HEK293 (cell line): Measurements from ENCODE around the gene USP1.

Source experiments
- CTCF ChIA-PET: fragments of 350-600 bp; formaldehyde crosslinking; extraction: SDS; loops from one replicate; lab custom pipeline; 2021; ENCODE audit warnings: antibody characterized with exemption; lab: Yijun Ruan, JAX
- POLR2A ChIA-PET: fragments of 300-600 bp; formaldehyde crosslinking; extraction: SDS; loops from one replicate; lab custom pipeline; 2020; ENCODE audit warnings: antibody characterized with exemption, inconsistent platforms; lab: Yijun Ruan, JAX
- H3K27ac ChIP-seq: fragments of 200-500 bp; sonication (Bioruptor generic); 2 replicates; pipeline ENCODE4 v1.5.1; 2014; ENCODE audit warnings: low read depth, low read length, control low read depth, inconsistent platforms; ENCODE audit errors: extremely low read depth
- H3K36me3 ChIP-seq, 2 experiments: fragments of 200-500 bp in 1 of 2; sonication (Bioruptor generic) in 1 of 2; 1 replicate in 1 of 2; 2 replicates in 1 of 2; pipeline ENCODE4 v1.5.1; 2014 to 2017; ENCODE audit warnings: inconsistent platforms in 2 of 2, low read length in 2 of 2; ENCODE audit not compliant: control insufficient read depth in 2 of 2, insufficient read depth in 1 of 2
- H3K4me1 ChIP-seq: fragments of 200-500 bp; sonication (Bioruptor generic); 2 replicates; pipeline ENCODE4 v1.5.1; 2014; ENCODE audit warnings: mild to moderate bottlenecking, low read length, inconsistent platforms; ENCODE audit not compliant: control insufficient read depth, insufficient read depth
- H3K4me3 ChIP-seq: 2 replicates; pipeline ENCODE4 v1.5.1; 2011; ENCODE audit warnings: low read depth, mild to moderate bottlenecking, control low read depth, low read length, moderate library complexity
- H3K9me3 ChIP-seq: fragments of 200-500 bp; sonication (Bioruptor generic); 2 replicates; pipeline ENCODE4 v1.5.1; 2014; ENCODE audit warnings: low read depth, low read length, inconsistent platforms; ENCODE audit not compliant: control insufficient read depth, insufficient read depth
- BCL6B ChIP-seq: fragments of 450-650 bp; formaldehyde crosslinking; IDR thresholded peaks from 2 replicates; pipeline ENCODE4 v1.5.1; 2017; ENCODE audit warnings: missing biosample characterization, missing genetic modification characterization
- GLIS2 ChIP-seq: fragments of 450-650 bp; formaldehyde crosslinking; IDR thresholded peaks from 2 replicates; pipeline ENCODE4 v1.5.1; 2016; ENCODE audit warnings: missing biosample characterization, missing genetic modification characterization
- SP7 ChIP-seq: fragments of 450-650 bp; formaldehyde crosslinking; IDR thresholded peaks from 2 replicates; pipeline ENCODE4 v1.5.1; 2016; ENCODE audit warnings: missing biosample characterization, missing genetic modification characterization
- ZBTB48 ChIP-seq: fragments of 450-650 bp; formaldehyde crosslinking; IDR thresholded peaks from 2 replicates; pipeline ENCODE4 v1.5.1; 2016; ENCODE audit warnings: missing biosample characterization, missing genetic modification characterization
- ZFP3 ChIP-seq: fragments of 450-650 bp; formaldehyde crosslinking; IDR thresholded peaks from 2 replicates; pipeline ENCODE4 v1.5.1; 2016; ENCODE audit warnings: low read depth, missing biosample characterization, missing genetic modification characterization
- ZNF138 ChIP-seq: fragments of 450-650 bp; formaldehyde crosslinking; IDR thresholded peaks from 2 replicates; pipeline ENCODE4 v1.5.1; 2016; ENCODE audit warnings: missing biosample characterization, missing genetic modification characterization, borderline replicate concordance
- ZNF146 ChIP-seq: fragments of 450-650 bp; formaldehyde crosslinking; IDR thresholded peaks from 2 replicates; pipeline ENCODE4 v1.5.1; 2016; ENCODE audit warnings: missing biosample characterization, missing genetic modification characterization
- ZNF248 ChIP-seq: fragments of 450-650 bp; formaldehyde crosslinking; IDR thresholded peaks from 2 replicates; pipeline ENCODE4 v1.5.1; 2017; ENCODE audit warnings: missing biosample characterization, missing genetic modification characterization
- ZSCAN18 ChIP-seq: fragments of 450-650 bp; formaldehyde crosslinking; IDR thresholded peaks from 2 replicates; pipeline ENCODE4 v1.5.1; 2016; ENCODE audit warnings: missing biosample characterization, missing genetic modification characterization
- TF ChIP-seq, protein P1 (sequence below): fragments of 450-650 bp; formaldehyde crosslinking; IDR thresholded peaks from 2 replicates; pipeline ENCODE4 v1.5.1; 2017; ENCODE audit warnings: missing biosample characterization, mild to moderate bottlenecking, missing genetic modification characterization, moderate library complexity
- TF ChIP-seq, protein P2 (sequence below): fragments of 450-650 bp; formaldehyde crosslinking; IDR thresholded peaks from 2 replicates; pipeline ENCODE4 v1.5.1; 2016; ENCODE audit warnings: missing biosample characterization, missing genetic modification characterization, borderline replicate concordance
- TF ChIP-seq, protein P3 (sequence below): fragments of 450-650 bp; formaldehyde crosslinking; conservative IDR thresholded peaks from 2 replicates; pipeline ENCODE4 v1.5.1; 2016; ENCODE audit warnings: low read depth, missing biosample characterization, missing genetic modification characterization
- TF ChIP-seq, protein P4 (sequence below): fragments of 450-650 bp; formaldehyde crosslinking; IDR thresholded peaks from 2 replicates; pipeline ENCODE4 v1.5.1; 2017; ENCODE audit warnings: missing biosample characterization, missing genetic modification characterization
- TF ChIP-seq, protein P5 (sequence below): fragments of 450-650 bp; formaldehyde crosslinking; IDR thresholded peaks from 2 replicates; pipeline ENCODE4 v1.5.1; 2016; ENCODE audit warnings: missing biosample characterization, missing genetic modification characterization

The USP1 gene

GRCh38 chr1:62395291-62395690 is 41.6 kb upstream of the USP1 start (continued):
- no peak for TF ChIP-seq ZSCAN18
- TF ChIP-seq, protein P1, sequence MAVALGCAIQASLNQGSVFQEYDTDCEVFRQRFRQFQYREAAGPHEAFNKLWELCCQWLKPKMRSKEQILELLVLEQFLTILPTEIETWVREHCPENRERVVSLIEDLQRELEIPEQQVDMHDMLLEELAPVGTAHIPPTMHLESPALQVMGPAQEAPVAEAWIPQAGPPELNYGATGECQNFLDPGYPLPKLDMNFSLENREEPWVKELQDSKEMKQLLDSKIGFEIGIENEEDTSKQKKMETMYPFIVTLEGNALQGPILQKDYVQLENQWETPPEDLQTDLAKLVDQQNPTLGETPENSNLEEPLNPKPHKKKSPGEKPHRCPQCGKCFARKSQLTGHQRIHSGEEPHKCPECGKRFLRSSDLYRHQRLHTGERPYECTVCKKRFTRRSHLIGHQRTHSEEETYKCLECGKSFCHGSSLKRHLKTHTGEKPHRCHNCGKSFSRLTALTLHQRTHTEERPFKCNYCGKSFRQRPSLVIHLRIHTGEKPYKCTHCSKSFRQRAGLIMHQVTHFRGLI (tag by site-specific recombination), result no peak

GRCh38 chr1:62396871-62397270 is 40.0 kb upstream of the USP1 start:
- no peaks in the 10 kb centered on the region for H3K36me3 ChIP-seq
- CTCF ChIA-PET, result interaction anchor here (0.9 kb wide), 1 partner anchor 9 kb away, joined by 4 read pairs; no protein-coding TSS in a partner anchor
- H3K9me3 ChIP-seq, result no peaks in the 10 kb centered on the region
- POLR2A ChIA-PET, result interaction anchor here (0.6 kb wide), 1 partner anchor 118 kb away, joined by 3 read pairs; no protein-coding TSS in a partner anchor
- no peak for TF ChIP-seq ZFP3 (tag by site-specific recombination)
- H3K4me1 ChIP-seq, result 0 out of 2 replicates have a peak, but pooled peaks cover 4% of the 10 kb centered on the region
- no peak overlapping the region for H3K27ac ChIP-seq
- no peak overlapping the region for H3K4me3 ChIP-seq

GRCh38 chr1:62397301-62397700 is 39.5 kb upstream of the USP1 start:
- ChIA-PET POLR2A (interaction anchor here (0.6 kb wide), 1 partner anchor 118 kb away, joined by 3 read pairs; no protein-coding TSS in a partner anchor), CTCF (interaction anchor here (0.9 kb wide), 1 partner anchor 9 kb away, joined by 4 read pairs; no protein-coding TSS in a partner anchor)
- H3K9me3 ChIP-seq, result no peaks in the 10 kb centered on the region
- no peaks in the 10 kb centered on the region for H3K36me3 ChIP-seq
- H3K4me1 ChIP-seq, result 0 out of 2 replicates have a peak, but pooled peaks cover 4% of the 10 kb centered on the region
- H3K27ac ChIP-seq, result no peak overlapping the region
- no peak for TF ChIP-seq ZNF138 (tag by site-specific recombination)
- TF ChIP-seq ZNF146, result no peak
- no peak for TF ChIP-seq GLIS2 (tag by site-specific recombination)
- no peak for TF ChIP-seq ZBTB48
- TF ChIP-seq BCL6B, result no peak
- TF ChIP-seq, protein P2, sequence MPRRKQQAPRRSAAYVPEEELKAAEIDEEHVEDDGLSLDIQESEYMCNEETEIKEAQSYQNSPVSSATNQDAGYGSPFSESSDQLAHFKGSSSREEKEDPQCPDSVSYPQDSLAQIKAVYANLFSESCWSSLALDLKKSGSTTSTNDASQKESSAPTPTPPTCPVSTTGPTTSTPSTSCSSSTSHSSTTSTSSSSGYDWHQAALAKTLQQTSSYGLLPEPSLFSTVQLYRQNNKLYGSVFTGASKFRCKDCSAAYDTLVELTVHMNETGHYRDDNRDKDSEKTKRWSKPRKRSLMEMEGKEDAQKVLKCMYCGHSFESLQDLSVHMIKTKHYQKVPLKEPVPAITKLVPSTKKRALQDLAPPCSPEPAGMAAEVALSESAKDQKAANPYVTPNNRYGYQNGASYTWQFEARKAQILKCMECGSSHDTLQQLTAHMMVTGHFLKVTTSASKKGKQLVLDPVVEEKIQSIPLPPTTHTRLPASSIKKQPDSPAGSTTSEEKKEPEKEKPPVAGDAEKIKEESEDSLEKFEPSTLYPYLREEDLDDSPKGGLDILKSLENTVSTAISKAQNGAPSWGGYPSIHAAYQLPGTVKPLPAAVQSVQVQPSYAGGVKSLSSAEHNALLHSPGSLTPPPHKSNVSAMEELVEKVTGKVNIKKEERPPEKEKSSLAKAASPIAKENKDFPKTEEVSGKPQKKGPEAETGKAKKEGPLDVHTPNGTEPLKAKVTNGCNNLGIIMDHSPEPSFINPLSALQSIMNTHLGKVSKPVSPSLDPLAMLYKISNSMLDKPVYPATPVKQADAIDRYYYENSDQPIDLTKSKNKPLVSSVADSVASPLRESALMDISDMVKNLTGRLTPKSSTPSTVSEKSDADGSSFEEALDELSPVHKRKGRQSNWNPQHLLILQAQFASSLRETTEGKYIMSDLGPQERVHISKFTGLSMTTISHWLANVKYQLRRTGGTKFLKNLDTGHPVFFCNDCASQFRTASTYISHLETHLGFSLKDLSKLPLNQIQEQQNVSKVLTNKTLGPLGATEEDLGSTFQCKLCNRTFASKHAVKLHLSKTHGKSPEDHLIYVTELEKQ, result no peak
- TF ChIP-seq SP7 (tag by site-specific recombination), result no peak
- H3K4me3 ChIP-seq, result no peak overlapping the region

DNA sequence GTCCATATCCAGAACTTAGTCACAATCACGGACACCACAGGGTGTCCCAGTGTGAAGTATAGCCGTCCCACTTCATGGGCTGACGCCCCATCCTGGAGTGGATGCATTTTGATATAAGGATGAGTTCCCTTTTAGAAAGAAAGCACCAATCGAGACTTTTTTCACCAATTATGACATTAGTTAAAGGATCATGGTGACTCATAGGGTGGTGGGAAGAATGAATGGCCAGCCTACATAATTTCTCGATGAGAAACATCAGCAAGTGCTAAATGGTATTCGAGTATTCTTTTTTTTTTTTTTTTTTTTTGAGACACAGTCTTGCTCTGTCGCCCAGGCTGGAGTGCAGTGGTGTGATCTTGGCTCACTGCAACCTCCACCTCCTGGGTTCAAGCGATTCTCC is 38.5 kb upstream of the USP1 start:
- H3K4me3 ChIP-seq, result no peak overlapping the region
- CTCF ChIA-PET, result no interaction called here
- 0 out of 2 replicates have a peak, but pooled peaks cover 4% of the 10 kb centered on the region for H3K4me1 ChIP-seq
- no peaks in the 10 kb centered on the region for H3K9me3 ChIP-seq
- no peak overlapping the region for H3K27ac ChIP-seq
- POLR2A ChIA-PET, result no interaction called here
- H3K36me3 ChIP-seq, result no peaks in the 10 kb centered on the region
- TF ChIP-seq, protein P3, sequence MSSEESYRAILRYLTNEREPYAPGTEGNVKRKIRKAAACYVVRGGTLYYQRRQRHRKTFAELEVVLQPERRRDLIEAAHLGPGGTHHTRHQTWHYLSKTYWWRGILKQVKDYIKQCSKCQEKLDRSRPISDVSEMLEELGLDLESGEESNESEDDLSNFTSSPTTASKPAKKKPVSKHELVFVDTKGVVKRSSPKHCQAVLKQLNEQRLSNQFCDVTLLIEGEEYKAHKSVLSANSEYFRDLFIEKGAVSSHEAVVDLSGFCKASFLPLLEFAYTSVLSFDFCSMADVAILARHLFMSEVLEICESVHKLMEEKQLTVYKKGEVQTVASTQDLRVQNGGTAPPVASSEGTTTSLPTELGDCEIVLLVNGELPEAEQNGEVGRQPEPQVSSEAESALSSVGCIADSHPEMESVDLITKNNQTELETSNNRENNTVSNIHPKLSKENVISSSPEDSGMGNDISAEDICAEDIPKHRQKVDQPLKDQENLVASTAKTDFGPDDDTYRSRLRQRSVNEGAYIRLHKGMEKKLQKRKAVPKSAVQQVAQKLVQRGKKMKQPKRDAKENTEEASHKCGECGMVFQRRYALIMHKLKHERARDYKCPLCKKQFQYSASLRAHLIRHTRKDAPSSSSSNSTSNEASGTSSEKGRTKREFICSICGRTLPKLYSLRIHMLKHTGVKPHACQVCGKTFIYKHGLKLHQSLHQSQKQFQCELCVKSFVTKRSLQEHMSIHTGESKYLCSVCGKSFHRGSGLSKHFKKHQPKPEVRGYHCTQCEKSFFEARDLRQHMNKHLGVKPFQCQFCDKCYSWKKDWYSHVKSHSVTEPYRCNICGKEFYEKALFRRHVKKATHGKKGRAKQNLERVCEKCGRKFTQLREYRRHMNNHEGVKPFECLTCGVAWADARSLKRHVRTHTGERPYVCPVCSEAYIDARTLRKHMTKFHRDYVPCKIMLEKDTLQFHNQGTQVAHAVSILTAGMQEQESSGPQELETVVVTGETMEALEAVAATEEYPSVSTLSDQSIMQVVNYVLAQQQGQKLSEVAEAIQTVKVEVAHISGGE (tag by site-specific recombination), result no peak
- TF ChIP-seq ZNF248, result no peak
- TF ChIP-seq, protein P4, sequence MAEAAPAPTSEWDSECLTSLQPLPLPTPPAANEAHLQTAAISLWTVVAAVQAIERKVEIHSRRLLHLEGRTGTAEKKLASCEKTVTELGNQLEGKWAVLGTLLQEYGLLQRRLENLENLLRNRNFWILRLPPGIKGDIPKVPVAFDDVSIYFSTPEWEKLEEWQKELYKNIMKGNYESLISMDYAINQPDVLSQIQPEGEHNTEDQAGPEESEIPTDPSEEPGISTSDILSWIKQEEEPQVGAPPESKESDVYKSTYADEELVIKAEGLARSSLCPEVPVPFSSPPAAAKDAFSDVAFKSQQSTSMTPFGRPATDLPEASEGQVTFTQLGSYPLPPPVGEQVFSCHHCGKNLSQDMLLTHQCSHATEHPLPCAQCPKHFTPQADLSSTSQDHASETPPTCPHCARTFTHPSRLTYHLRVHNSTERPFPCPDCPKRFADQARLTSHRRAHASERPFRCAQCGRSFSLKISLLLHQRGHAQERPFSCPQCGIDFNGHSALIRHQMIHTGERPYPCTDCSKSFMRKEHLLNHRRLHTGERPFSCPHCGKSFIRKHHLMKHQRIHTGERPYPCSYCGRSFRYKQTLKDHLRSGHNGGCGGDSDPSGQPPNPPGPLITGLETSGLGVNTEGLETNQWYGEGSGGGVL, result no peak
- TF ChIP-seq, protein P5, sequence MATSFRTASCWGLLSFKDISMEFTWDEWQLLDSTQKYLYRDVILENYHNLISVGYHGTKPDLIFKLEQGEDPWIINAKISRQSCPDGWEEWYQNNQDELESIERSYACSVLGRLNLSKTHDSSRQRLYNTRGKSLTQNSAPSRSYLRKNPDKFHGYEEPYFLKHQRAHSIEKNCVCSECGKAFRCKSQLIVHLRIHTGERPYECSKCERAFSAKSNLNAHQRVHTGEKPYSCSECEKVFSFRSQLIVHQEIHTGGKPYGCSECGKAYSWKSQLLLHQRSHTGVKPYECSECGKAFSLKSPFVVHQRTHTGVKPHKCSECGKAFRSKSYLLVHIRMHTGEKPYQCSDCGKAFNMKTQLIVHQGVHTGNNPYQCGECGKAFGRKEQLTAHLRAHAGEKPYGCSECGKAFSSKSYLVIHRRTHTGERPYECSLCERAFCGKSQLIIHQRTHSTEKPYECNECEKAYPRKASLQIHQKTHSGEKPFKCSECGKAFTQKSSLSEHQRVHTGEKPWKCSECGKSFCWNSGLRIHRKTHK (tag by site-specific recombination), result no peak
